Endothelial cell of umbilical vein (primary cell): ENCODE results near the gene LOXHD1. TPM values are rescaled to one million over a fixed set of nuclear protein-coding genes. Genes with fewer than 3 reads are reported as not detected.

ENCODE experiments used
- BruUV-seq: library from RNA; stranded (reverse); fragments of 400-500 nt; replicated peaks from 2 replicates; lab custom pipeline; 2021; lab: Mats Ljungman, UMichigan
- CTCF ChIA-PET: fragments of 300-600, 350-600 bp; sonication (Branson Sonifier 250); formaldehyde crosslinking; loops from one replicate; lab custom pipeline; 2021; ENCODE audit warnings: antibody characterized with exemption, inconsistent platforms; lab: Charles Lee
- POLR2A ChIA-PET: fragments of 300-600, 350-600 bp; sonication (Branson Sonifier 250); formaldehyde crosslinking; loops from one replicate; lab custom pipeline; 2021; ENCODE audit warnings: antibody characterized with exemption, inconsistent platforms; lab: Charles Lee
- DNase-seq: peaks from one replicate; pipeline ENCODE4 v3.0.0-alpha.2; 2011; ENCODE audit warnings: low read depth, low spot score
- FAIRE-seq: peaks from 2 replicates; lab custom pipeline; 2011; peaks lifted over from hg19 to GRCh38; lab: Jason Lieb, UNC
- H2AFZ ChIP-seq: 2 replicates; pipeline ENCODE4 v1.6.0; 2012; ENCODE audit warnings: low read depth, low read length, control low read depth, inconsistent platforms
- H3K27ac ChIP-seq: 2 replicates; pipeline ENCODE4 v1.5.1; 2011; ENCODE audit warnings: low read depth, mild to moderate bottlenecking, control low read depth, low read length, moderate library complexity; ENCODE audit not compliant: insufficient read depth
- H3K27me3 ChIP-seq, 2 experiments: 2 replicates each; pipeline versions ENCODE4 v1.6.0 to v1.6.1; 2011; ENCODE audit warnings: low read length in 2 of 2, mixed read lengths in 1 of 2; ENCODE audit not compliant: control insufficient read depth in 2 of 2, insufficient read depth in 2 of 2
- H3K36me3 ChIP-seq, 2 experiments: 2 replicates in 1 of 2; 3 replicates in 1 of 2; pipeline ENCODE4 v1.5.1; 2011; ENCODE audit warnings: low read length in 2 of 2, mild to moderate bottlenecking in 1 of 2, moderate library complexity in 1 of 2; ENCODE audit not compliant: control insufficient read depth in 2 of 2, insufficient read depth in 2 of 2; ENCODE audit errors: extremely low read depth in 1 of 2
- H3K4me1 ChIP-seq: 3 replicates; pipeline ENCODE4 v1.5.1; 2011; ENCODE audit warnings: mild to moderate bottlenecking, low read length; ENCODE audit not compliant: control insufficient read depth, insufficient read depth; ENCODE audit errors: extremely low read depth
- H3K4me2 ChIP-seq: 2 replicates; pipeline ENCODE4 v1.6.1; 2011; ENCODE audit warnings: low read length, control low read depth, mixed read lengths; ENCODE audit not compliant: insufficient read depth
- H3K4me3 ChIP-seq, 3 experiments: fragments of 200-600 bp in 1 of 3; sonication (generic), shearing (Covaris generic) in 1 of 3; replicated peaks in 1 of 3; 2 replicates each; pipeline ENCODE4 v1.5.1; 2011 to 2016; ENCODE audit warnings: control low read depth in 3 of 3, low read length in 3 of 3, mild to moderate bottlenecking in 2 of 3, inconsistent platforms in 1 of 3, low read depth in 1 of 3, moderate library complexity in 1 of 3; ENCODE audit not compliant: insufficient read depth in 1 of 3
- H3K79me2 ChIP-seq: 2 replicates; pipeline ENCODE4 v1.6.0; 2012; ENCODE audit warnings: low read length, inconsistent platforms; ENCODE audit not compliant: control insufficient read depth, insufficient read depth
- H3K9ac ChIP-seq: replicated peaks from 2 replicates; pipeline ENCODE3; 2011; ENCODE audit warnings: low read length, control low read depth; ENCODE audit not compliant: insufficient read depth; ENCODE audit errors: extremely low read depth
- H3K9me1 ChIP-seq: replicated peaks from 3 replicates; pipeline ENCODE4 v1.6.0; 2011; ENCODE audit warnings: mild to moderate bottlenecking, low read length; ENCODE audit not compliant: control insufficient read depth, insufficient read depth; ENCODE audit errors: extremely low read depth
- H3K9me3 ChIP-seq: replicated peaks from 2 replicates; pipeline ENCODE4 v1.5.1; 2012; ENCODE audit warnings: low read length, inconsistent platforms; ENCODE audit not compliant: control insufficient read depth, insufficient read depth
- H4K20me1 ChIP-seq: replicated peaks from 2 replicates; pipeline ENCODE3; 2011; ENCODE audit warnings: mild to moderate bottlenecking, low read length; ENCODE audit not compliant: control insufficient read depth, insufficient read depth; ENCODE audit errors: extremely low read depth
- CTCF ChIP-seq, 2 donors: IDR thresholded peaks; 1 replicate in 1 of 2; 2 replicates in 1 of 2; pipeline ENCODE4 v1.5.1; 2011; ENCODE audit warnings: low read length in 2 of 2, mild to moderate bottlenecking in 2 of 2, moderate library complexity in 2 of 2, control low read depth in 1 of 2, inconsistent platforms in 1 of 2, low read depth in 1 of 2; ENCODE audit not compliant: insufficient read depth in 1 of 2; ENCODE audit errors: extremely low read depth in 1 of 2
- EZH2 ChIP-seq: IDR thresholded peaks from 2 replicates; pipeline ENCODE4 v1.6.1; 2012; ENCODE audit warnings: borderline replicate concordance, low read depth, mild to moderate bottlenecking, moderate library complexity, low read length, inconsistent platforms; ENCODE audit not compliant: severe bottlenecking
- FOS ChIP-seq: IDR thresholded peaks from 2 replicates; pipeline ENCODE4 v1.6.1; 2011; ENCODE audit warnings: mild to moderate bottlenecking, low read length, moderate library complexity, borderline replicate concordance; ENCODE audit not compliant: insufficient read depth
- GATA2 ChIP-seq: IDR thresholded peaks from 2 replicates; pipeline ENCODE4 v1.7.0; 2011; ENCODE audit warnings: low read depth, mild to moderate bottlenecking, moderate library complexity, mixed read lengths, low read length; ENCODE audit not compliant: insufficient read length, insufficient read depth
- JUN ChIP-seq: IDR thresholded peaks from 2 replicates; pipeline ENCODE4 v1.6.1; 2011; ENCODE audit warnings: borderline replicate concordance, low read depth; ENCODE audit not compliant: insufficient read length, insufficient read depth
- MAX ChIP-seq: IDR thresholded peaks from 2 replicates; pipeline ENCODE4 v1.6.1; 2011; ENCODE audit not compliant: insufficient read depth, insufficient read length
- MYC ChIP-seq: IDR thresholded peaks from one replicate; pipeline ENCODE4 v1.6.1; 2011; ENCODE audit warnings: mild to moderate bottlenecking, low read depth, low read length
- POLR2A ChIP-seq: IDR thresholded peaks from 2 replicates; pipeline ENCODE4 v1.6.1; 2012; ENCODE audit warnings: low read depth, mild to moderate bottlenecking, control low read depth, low read length
- POLR2AphosphoS5 ChIP-seq: IDR thresholded peaks from 2 replicates; pipeline ENCODE4 v1.6.1; 2012; ENCODE audit warnings: low read depth, mild to moderate bottlenecking, control low read depth, low read length, moderate library complexity; ENCODE audit not compliant: insufficient read depth
- dilution Hi-C: fragments of 300-500 bp; cut with MboI; formaldehyde crosslinking; loops from one replicate; pipeline ENCODE4 v1.15.0; 2019; ENCODE audit warnings: low sequenced_read_pairs; ENCODE audit not compliant: extremely low pct_ligation_motif_present
- intact Hi-C: fragments of 100-400 bp; cut with micrococcal nuclease; formaldehyde crosslinking; loops from one replicate; pipeline ENCODE4 v1.10.0; 2022
- polyA plus RNA-seq, 4 experiments: library from polyadenylated mRNA; depleted of rRNA in 3 of 4; stranded (reverse) in 3 of 4; unstranded in 1 of 4; fragments of >200 nt; gene quantifications; 2 replicates each; pipeline versions ENCODE4 v1.2.1 to v1.2.3, GENCODE V29; 2011 to 2012; ENCODE audit warnings: missing spikeins in 1 of 4
- total RNA-seq: library from RNA; stranded (reverse); gene quantifications from 2 replicates; pipeline ENCODE4 v1.2.3, GENCODE V29; 2021

The LOXHD1 gene
- total and polyA plus RNA-seq, 2 donors (not counting 3 experiments of a cell fraction or from before 2014, with no cell fraction given): not detected

- no peak overlapping the region for H3K27ac ChIP-seq
- no peaks in the 10 kb centered on the region for H3K9me1 ChIP-seq
- no peak overlapping the region for H3K9ac ChIP-seq
- H3K4me1 ChIP-seq: no peaks in the 10 kb centered on the region
- H3K4me2 ChIP-seq: no peak overlapping the region
- TF ChIP-seq MYC (no peak), JUN (no peak), EZH2 (no peak), GATA2 (no peak), POLR2AphosphoS5 (no peak), MAX (no peak), CTCF (IDR thresholded peaks at IDR 0.05; ENCODE audit: extremely low read depth in 1 of 2, insufficient read depth in 1 of 2, low read depth in 1 of 2, low read length in 2 of 2) (no peak), FOS (no peak), POLR2A (no peak)
- H4K20me1 ChIP-seq: no peaks in the 10 kb centered on the region
- H3K4me3 ChIP-seq: no peak overlapping the region
- no peak for DNase-seq
- H3K27me3 ChIP-seq: peaks cover 0 to 2% of the 10 kb centered on the region in 2 experiments
- ChIA-PET POLR2A (no interaction called here), CTCF (no interaction called here)
- no peaks in the 10 kb centered on the region for H3K79me2 ChIP-seq
- dilution Hi-C loops: no loop called here
- no peaks in the 10 kb centered on the region for H3K9me3 ChIP-seq
- BruUV-seq: no TSS peak
- H3K36me3 ChIP-seq: no peaks in the 10 kb centered on the region
- intact Hi-C loops: no loop called here
- H2AFZ ChIP-seq: no peak overlapping the region
- no peak for FAIRE-seq
Measured at GRCh38 chr18:46607926-46608325, 49.1 kb downstream of the LOXHD1 start.
